GM18505 (cell line): Measurements from ENCODE around the gene OXCT1.
"Not testable (repeated sequence)": the region's sequence is repeated elsewhere in the genome, so short reads cannot be mapped to it uniquely, and the experiment has no call there.

ENCODE experiments used
- ATAC-seq: cut with Tn5 transposase; IDR thresholded peaks from one replicate; pipeline ENCODE4 v1.9.1; 2021; ENCODE audit not compliant: unreplicated experiment
- POLR2A ChIP-seq: IDR thresholded peaks from 4 replicates; pipeline ENCODE4 v1.6.1; 2011; ENCODE audit warnings: borderline replicate concordance; ENCODE audit not compliant: insufficient read depth, insufficient read length; ENCODE audit errors: extremely low read depth

Gene OXCT1

DNA sequence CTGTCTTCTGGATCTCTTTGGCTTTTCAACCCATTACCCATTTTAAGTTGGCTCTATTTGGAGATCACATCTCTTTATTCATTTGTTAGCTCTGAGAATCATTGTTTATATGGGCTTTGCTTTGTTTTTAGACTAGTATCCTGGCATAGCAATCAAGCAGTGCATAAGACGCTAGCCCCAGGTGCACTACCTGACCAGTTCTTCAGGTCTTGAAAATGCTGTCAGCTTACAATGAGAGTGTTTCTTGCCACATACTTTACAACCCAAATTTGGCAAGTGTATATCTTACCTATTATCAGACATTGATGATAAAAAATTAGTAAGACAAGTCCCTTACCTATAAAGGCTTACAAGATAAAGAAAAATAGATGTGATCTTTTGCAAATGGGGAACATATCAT lies 12.2 kb downstream of the OXCT1 start:
- TF ChIP-seq POLR2A = no peak
- no peak for ATAC-seq

DNA sequence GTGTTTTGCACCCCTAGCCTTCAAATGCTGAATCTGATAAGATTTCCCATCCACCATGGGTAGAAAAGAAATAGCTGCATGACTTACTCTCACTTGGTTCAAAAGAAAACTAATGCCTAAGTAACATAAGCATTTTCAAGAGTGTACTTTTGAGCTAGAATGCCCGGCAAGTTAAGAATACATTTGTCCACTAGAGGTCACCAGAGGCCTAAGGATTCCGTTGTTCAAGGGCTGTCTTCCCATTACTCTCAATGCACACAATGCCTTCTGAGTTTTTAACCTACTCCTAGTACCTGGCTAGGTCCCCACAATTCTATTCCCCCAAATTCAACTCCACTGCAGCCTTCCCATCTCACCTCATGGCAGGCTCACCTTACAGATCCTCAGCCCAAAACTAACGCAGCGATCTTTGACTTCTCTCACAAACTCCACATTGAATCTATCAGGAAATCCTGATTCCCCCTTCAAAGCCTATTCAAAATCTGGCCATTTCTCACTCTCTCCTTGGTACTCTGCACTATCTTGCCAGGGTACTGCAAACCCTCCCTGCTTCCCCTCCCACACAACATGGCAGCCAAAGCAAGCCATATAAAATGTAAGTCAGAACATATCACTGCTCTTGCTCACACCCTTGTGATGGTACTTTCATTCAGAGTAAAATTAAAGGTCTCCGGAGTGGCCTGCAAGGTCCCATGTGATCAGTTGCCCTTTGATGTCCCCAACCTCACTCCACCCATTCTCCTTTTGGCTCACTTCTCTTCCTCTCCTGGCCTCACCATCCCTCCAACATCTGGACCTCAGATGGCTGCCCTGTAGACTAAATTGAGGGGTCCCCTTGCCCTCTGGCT lies 13.4 kb downstream of the OXCT1 start:
- TF ChIP-seq POLR2A = no peak
- peak; percentile 89 for ATAC-seq

DNA sequence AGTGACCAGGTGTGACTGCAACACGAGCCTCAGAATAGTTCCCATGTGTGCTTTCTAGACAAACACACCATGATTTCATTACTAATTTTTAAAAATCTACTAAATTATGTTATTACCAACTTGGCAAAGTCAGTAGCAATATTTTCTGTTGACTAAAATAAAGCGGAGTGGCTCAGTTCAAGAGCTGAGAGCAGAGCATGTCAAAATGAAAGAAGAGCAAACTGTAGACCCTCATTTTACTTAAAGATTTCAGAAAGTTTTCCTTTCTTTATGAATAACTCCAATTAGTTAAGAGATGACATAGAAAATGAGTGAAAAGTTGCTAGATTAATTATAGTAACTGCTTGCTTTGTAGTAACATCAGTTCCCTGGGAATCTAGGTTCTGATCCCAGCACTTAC lies 17.9 kb downstream of the OXCT1 start:
- no peak for TF ChIP-seq POLR2A
- ATAC-seq = no peak

DNA sequence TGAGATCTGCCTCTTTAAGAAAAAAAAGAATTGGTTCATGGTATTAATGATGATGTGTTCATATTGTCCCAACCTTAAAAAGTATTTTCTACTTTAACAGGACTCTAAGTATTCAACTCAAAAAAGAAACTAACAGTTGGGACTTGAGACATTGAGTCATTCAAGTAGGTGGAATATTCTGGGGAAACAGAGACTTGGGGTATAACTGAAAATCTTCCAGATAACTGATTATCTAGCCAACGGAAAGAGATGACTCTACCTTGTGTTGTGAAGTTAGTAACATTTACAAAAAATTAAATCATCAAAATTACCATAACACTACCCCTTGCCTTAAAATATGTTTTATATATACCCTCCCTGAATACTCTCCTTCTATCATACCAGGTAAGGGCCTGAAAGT lies 19.1 kb downstream of the OXCT1 start:
- ATAC-seq = no peak
- no peak for TF ChIP-seq POLR2A

DNA sequence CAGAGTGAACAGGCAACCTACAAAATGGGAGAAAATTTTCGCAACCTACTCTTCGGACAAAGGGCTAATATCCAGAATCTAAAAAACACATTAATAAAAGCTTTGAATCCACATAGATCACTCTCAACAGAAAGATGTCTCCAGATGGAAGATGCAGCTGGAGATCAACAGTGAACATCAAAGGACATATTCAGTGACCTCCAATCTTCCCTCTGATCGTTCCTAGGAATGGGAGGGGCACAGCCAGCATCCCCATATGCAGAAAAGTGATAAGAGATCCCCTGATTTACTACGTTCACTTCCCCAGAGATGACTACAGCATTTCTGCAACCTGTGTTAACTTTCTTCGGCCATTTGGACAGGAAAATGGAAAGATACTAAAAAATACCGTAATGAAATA lies 21.2 kb downstream of the OXCT1 start:
- ATAC-seq = no peak
- no peak for TF ChIP-seq POLR2A

DNA sequence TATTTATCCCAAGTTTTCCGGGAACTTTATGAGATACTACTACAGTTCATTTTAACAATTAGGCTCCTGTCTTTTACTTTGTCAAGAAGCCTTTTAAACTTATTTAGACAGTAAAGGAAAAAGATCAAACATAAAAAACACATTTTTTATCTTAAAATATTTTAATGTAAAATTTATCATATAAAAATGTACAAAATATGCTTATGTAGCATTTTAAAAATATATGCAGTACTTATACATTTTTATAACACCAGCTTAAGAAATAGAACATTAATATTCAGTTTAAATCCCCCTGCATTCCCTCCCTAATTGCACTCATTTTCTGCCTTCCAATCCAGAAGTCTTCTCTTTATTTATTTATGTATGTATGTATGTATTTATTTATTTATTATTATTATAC lies 24.5 kb downstream of the OXCT1 start:
- ATAC-seq = not testable (repeated sequence)

DNA sequence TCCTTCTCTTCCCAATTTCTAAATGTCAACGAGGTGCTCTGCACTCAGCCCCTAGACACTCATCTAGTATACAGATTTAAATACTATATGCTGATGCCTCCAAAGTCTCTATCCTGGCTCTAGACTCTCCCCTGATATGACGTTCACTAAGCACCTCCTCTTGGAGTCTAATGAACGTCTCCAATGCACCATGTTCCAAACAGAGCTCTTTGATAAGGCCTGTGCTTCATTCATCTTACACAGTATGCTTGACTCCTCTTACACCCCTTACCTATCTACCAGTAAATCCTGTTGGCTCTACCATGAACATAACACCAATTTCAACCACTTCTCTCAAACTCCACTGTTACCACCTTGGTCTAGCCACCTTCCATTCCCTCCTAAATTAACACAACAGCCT lies 25.7 kb downstream of the OXCT1 start:
- no peak for TF ChIP-seq POLR2A
- ATAC-seq = no peak

DNA sequence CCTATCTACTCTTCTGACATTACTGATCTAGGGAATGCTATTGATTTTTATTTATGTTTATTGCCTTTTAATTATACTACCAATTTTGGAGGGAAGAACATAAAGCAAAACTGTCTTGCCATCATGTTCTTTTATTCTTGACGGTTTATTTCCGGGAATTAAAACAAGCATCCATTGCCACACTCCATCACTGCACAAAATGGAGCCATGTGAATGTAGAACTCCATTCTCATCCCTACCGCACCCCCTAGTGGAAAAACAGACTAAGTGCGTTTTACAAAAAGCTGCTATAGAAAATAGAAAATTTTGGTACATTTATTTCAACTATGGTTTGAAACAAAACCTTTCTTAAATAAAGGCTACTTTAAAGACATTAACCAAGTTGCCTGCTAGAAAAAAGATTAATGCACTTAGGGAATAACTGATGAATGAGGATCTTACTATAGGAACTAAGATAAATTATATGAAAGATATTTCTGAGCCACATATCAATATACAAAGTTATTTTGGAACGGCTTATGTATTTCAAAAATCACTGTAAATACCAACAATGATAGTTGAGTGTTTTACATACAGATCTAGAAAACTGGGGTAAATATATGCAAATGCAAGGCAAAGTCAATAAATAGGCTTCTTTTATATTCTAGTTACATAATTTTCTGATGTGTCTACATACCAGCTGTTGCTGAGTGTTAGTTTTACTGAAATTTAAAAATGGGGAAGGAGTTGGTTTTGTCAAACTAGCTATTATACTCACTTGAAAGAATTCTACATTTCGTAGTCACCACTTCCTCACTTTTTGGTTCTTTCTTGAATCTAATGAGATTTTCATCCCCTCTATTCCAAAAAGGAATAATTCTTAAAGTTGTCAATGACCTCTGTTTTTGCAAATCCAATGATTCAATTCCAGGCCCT lies 26.5 kb downstream of the OXCT1 start:
- TF ChIP-seq POLR2A = no peak
- ATAC-seq = peak; percentile 60

DNA sequence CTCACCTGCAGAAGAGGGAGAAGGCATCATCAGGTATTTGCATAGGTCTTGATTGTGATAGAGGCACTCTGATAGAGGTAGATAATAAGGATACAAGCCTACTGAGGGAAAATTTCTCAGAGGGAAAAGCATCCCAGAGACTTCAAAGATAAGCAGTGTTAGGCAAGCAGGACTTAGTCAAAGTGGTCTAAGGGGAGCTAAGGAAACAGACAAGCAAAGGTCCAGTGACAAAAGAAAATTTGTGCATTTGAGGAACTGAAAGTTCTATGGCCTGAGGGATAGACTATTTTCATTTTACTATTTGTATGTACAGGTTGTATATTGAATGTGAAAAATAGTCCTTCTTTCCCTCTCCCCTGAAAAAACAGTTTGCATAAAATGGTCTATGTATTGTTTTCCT lies 27.4 kb downstream of the OXCT1 start:
- TF ChIP-seq POLR2A = no peak
- peak; percentile 89 for ATAC-seq

DNA sequence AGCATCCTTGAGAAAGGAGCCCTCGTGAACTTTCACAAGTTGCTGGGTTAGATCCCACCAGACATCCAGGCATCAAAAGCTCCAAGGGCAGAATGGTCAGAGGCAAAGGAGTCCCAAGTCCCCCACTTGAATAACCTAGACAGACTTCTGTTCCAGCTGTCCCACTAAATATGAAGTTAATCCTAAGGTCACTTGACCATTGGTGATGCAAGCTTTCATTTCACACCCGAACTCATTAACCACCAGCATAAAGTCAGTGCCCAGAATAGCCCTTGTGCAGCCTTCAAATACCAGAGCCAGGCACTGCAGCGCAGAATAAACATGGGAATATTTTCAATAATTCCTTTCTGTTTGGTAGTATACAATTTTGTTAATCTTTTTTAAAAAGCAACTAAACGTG lies 28.9 kb downstream of the OXCT1 start:
- no peak for ATAC-seq
- TF ChIP-seq POLR2A = no peak

DNA sequence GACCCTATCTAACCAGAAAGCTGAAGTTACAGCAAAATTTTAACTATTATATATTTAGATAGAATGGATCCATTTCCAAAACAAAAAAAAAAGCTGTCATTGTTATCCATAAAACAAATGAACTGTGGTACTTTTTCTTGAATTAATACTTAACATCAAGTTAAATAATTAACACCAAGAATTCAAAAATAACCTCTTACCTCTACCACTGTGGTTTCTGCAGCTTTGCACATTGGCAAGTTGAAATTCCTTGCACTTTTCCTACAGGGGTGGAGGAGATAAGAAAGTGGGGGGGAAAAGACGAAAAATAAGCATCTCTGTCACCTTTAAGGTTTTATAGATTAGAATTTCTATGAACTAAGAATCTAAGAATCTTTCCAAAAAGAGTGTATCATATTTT lies 30.0 kb downstream of the OXCT1 start:
- TF ChIP-seq POLR2A = no peak
- no peak for ATAC-seq

DNA sequence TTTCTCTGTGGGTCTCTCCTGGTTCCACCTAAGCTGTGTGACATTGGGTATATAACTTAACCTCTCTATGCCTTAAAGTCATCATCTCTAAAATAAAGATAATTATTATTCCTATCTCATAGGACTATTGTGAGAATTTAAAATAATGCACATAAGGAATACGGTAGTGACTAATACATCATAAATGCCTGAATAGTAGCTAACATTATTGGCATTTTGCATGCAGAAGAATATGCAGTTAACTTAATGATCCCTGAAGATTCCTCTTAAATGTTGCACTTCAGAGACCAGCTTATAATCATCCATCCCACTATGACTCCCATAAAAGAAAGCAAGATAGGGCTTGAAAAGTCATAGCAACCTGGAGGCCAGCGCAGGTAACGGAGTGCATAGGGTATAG lies 32.4 kb downstream of the OXCT1 start:
- TF ChIP-seq POLR2A = no peak
- no peak for ATAC-seq

DNA sequence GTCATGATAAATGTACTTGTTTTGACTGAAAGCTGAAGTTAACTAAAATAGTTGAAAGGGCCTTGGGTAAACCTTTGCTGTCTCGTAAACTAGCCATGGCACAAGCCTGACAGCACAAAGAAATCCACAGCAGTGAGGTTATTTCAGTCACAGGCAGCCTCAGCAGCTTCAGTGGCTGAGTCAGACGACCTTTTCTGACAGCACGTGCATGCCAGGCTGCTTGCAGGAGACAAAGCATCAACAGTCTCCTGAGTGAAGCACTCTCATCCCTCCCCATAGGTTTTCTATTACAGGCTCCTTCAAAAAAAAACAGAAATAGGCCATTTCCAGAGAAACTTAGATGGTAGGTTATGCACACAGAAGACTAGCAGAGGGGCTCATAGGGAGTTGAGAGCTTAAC lies 34.6 kb downstream of the OXCT1 start:
- no peak for TF ChIP-seq POLR2A
- no peak for ATAC-seq

DNA sequence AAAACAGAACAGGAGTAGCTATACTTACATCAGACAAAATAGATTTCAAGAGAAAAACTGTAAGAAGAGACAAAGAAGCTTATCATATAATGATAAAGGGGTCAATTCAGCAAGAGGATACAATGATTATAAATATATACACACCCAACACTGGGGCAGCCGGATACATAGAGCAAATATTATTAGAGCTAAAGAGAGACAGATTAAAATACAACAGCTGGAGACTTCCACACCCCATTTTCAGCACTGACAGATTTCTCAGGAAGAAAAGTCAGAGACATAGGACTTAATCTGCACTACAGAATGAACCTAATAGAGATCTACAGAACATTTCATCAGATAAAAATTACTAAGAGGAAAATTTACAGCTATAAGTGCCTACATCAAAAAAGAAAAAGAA lies 35.7 kb downstream of the OXCT1 start:
- TF ChIP-seq POLR2A = no peak
- ATAC-seq = no peak
